Activated CD8-positive, alpha-beta T cell treated with anti-CD3 and anti-CD28 coated beads for 36 hours (primary cell): ENCODE data around the gene TRAPPC3. TPM values are rescaled to one million over a fixed set of nuclear protein-coding genes. Genes with fewer than 3 reads are reported as not detected.
A peak's percentile ranks its signal among the peaks of the same experiment; 100 is the strongest.

Experiments
- ATAC-seq: fragments of 200-7000 bp; cut with Tn5 transposase; one replicate; pipeline ENCODE4 v1.10.0; 2021; ENCODE audit warnings: mild to moderate bottlenecking, moderate library complexity
- CTCF ChIA-PET: fragments of 350-600 bp; sonication (Branson Sonifier 250); formaldehyde crosslinking; loops from one replicate; lab custom pipeline; 2021; ENCODE audit warnings: antibody characterized with exemption; lab: Charles Lee
- POLR2A ChIA-PET: fragments of 350-600 bp; sonication (Branson Sonifier 250); formaldehyde crosslinking; loops from one replicate; lab custom pipeline; 2021; ENCODE audit warnings: antibody characterized with exemption; lab: Charles Lee
- DNase-seq: peaks from one replicate; pipeline ENCODE4 v3.0.0-alpha.2; 2020
- H3K27ac Mint-ChIP-seq: one replicate; pipeline ENCODE4 v1.8.0; 2021; ENCODE audit warnings: mild to moderate bottlenecking, mixed read lengths
- H3K27me3 Mint-ChIP-seq: one replicate; pipeline ENCODE4 v1.8.0; 2021; ENCODE audit warnings: mixed read lengths
- H3K36me3 Mint-ChIP-seq: one replicate; pipeline ENCODE4 v1.8.0; 2021; ENCODE audit warnings: low read depth, mixed read lengths
- H3K4me1 Mint-ChIP-seq: one replicate; pipeline ENCODE4 v1.8.0; 2021; ENCODE audit warnings: low read depth, mixed read lengths
- H3K4me3 Mint-ChIP-seq: one replicate; pipeline ENCODE4 v1.8.0; 2021; ENCODE audit warnings: mild to moderate bottlenecking, moderate library complexity, mixed read lengths
- H3K9me3 Mint-ChIP-seq: one replicate; pipeline ENCODE4 v1.8.0; 2021; ENCODE audit warnings: mixed read lengths
- CTCF ChIP-seq: fragments of 200-600 bp; IDR thresholded peaks from one replicate; pipeline ENCODE4 v1.8.0; 2022; ENCODE audit warnings: antibody characterized with exemption, mild to moderate bottlenecking
- intact Hi-C: fragments of 100-400 bp; cut with micrococcal nuclease; formaldehyde crosslinking; loops from one replicate; pipeline ENCODE4 v1.10.0; 2022
- total RNA-seq, 2 experiments: library from RNA; stranded (reverse); gene quantifications; one replicate each; pipeline ENCODE4 v1.2.3, GENCODE V29; 2021

The TRAPPC3 gene
- total RNA-seq, 2 experiments from 2014 or later = 47.9 to 48.4 TPM

- ChIA-PET CTCF (interaction anchor here (1.7 to 7.5 kb wide), 3 partner anchors 16 to 22 kb away, joined by 4 to 95 read pairs (median 22); partner anchors contain the start of gene TRAPPC3), POLR2A (interaction anchor here (0.7 to 1.1 kb wide), 3 partner anchors 17 to 459 kb away, joined by 3 read pairs; no protein-coding TSS in a partner anchor)
- Mint-ChIP-seq H3K36me3 (peaks cover 32% of the 10 kb centered on the region), H3K9me3 (no peaks in the 10 kb centered on the region), H3K27ac (peak overlapping the region; percentile 65), H3K4me1 (peaks cover 50% of the 10 kb centered on the region), H3K27me3 (no peaks in the 10 kb centered on the region), H3K4me3 (no peak overlapping the region)
- DNase-seq = no peak
- intact Hi-C loops = no loop called here
- no peak for TF ChIP-seq CTCF
- no peak for ATAC-seq
Observed at GRCh38 chr1:36166136-36166535, 16.9 kb upstream of the TRAPPC3 start.

GRCh38 chr1:36165145-36165544 lies 15.9 kb upstream of the TRAPPC3 start:
- CTCF ChIA-PET = interaction anchor here (3.6 to 7.5 kb wide), 2 partner anchors 15 to 23 kb away, joined by 22 to 95 read pairs; partner anchors contain the start of gene TRAPPC3
- Mint-ChIP-seq H3K4me1 (peaks cover 54% of the 10 kb centered on the region), H3K4me3 (no peak overlapping the region), H3K9me3 (no peaks in the 10 kb centered on the region), H3K36me3 (peaks cover 33% of the 10 kb centered on the region), H3K27ac (no peak overlapping the region), H3K27me3 (no peaks in the 10 kb centered on the region)
- no peak for DNase-seq
- intact Hi-C loops = no loop called here
- POLR2A ChIA-PET = interaction anchor here (0.6 to 0.9 kb wide), 3 partner anchors 15 to 458 kb away, joined by 3 to 4 read pairs (median 3); no protein-coding TSS in a partner anchor
- TF ChIP-seq CTCF = no peak
- ATAC-seq = no peak

GRCh38 chr1:36164361-36164760 lies 15.1 kb upstream of the TRAPPC3 start:
- ATAC-seq (no peak), DNase-seq (no peak)
- H3K36me3 Mint-ChIP-seq = peaks cover 36% of the 10 kb centered on the region
- H3K27me3 Mint-ChIP-seq = no peaks in the 10 kb centered on the region
- TF ChIP-seq CTCF = no peak
- H3K9me3 Mint-ChIP-seq = no peaks in the 10 kb centered on the region
- peaks cover 62% of the 10 kb centered on the region for H3K4me1 Mint-ChIP-seq
- peak overlapping the region; percentile 77 for H3K27ac Mint-ChIP-seq
- intact Hi-C loops = no loop called here
- POLR2A ChIA-PET = interaction anchor here (0.9 to 4.2 kb wide), 2 partner anchors 14 to 23 kb away, joined by 3 to 22 read pairs; no protein-coding TSS in a partner anchor
- CTCF ChIA-PET = interaction anchor here (1.0 to 7.5 kb wide), 4 partner anchors 14 to 121 kb away, joined by 3 to 95 read pairs (median 13); partner anchors contain the start of gene TRAPPC3
- H3K4me3 Mint-ChIP-seq = no peak overlapping the region

GRCh38 chr1:36163426-36163825 lies 14.1 kb upstream of the TRAPPC3 start:
- Mint-ChIP-seq H3K4me3 (no peak overlapping the region), H3K9me3 (no peaks in the 10 kb centered on the region), H3K27ac (peak overlapping the region; percentile 94), H3K27me3 (no peaks in the 10 kb centered on the region), H3K36me3 (peaks cover 41% of the 10 kb centered on the region), H3K4me1 (peaks cover 65% of the 10 kb centered on the region)
- intact Hi-C loops = no loop called here
- ChIA-PET CTCF (interaction anchor here (1.0 to 7.5 kb wide), 6 partner anchors 13 to 122 kb away, joined by 3 to 95 read pairs (median 6); partner anchors contain the start of gene TRAPPC3), POLR2A (interaction anchor here (0.6 to 4.8 kb wide), 6 partner anchors 13 to 297 kb away, joined by 3 to 72 read pairs (median 12); partner anchors contain the start of genes THRAP3 and TRAPPC3)
- DNase-seq (no peak), ATAC-seq (no peak)
- no peak for TF ChIP-seq CTCF

- ATAC-seq (no peak), DNase-seq (no peak)
- no peak for TF ChIP-seq CTCF
- ChIA-PET CTCF (interaction anchor here (1.3 to 7.5 kb wide), 8 partner anchors 12 to 123 kb away, joined by 4 to 95 read pairs (median 14); partner anchors contain the start of genes THRAP3 and TRAPPC3), POLR2A (interaction anchor here (0.5 to 4.8 kb wide), 11 partner anchors 8 to 297 kb away, joined by 3 to 72 read pairs (median 4); partner anchors contain the start of genes THRAP3 and TRAPPC3)
- Mint-ChIP-seq H3K36me3 (peaks cover 44% of the 10 kb centered on the region), H3K9me3 (no peaks in the 10 kb centered on the region), H3K4me1 (peaks cover 69% of the 10 kb centered on the region), H3K27me3 (no peaks in the 10 kb centered on the region), H3K4me3 (peak overlapping the region; percentile 80), H3K27ac (peak overlapping the region; percentile 94)
- intact Hi-C loops = no loop called here
Observed at GRCh38 chr1:36162680-36163239, 13.5 kb upstream of the TRAPPC3 start.
